Neural progenitor cell (in vitro differentiated cells): ENCODE measurements around the gene TRIOBP.

Experiments used
- CTCF ChIP-seq: fragments of 200-600 bp; sonication (generic); IDR thresholded peaks from 2 replicates; pipeline ENCODE4 v1.5.1; 2017; ENCODE audit warnings: antibody characterized with exemption, mild to moderate bottlenecking
- EZH2 ChIP-seq: fragments of 200-600 bp; sonication (generic); IDR thresholded peaks from 2 replicates; pipeline ENCODE4 v1.6.1; 2017; ENCODE audit warnings: antibody characterized with exemption, mild to moderate bottlenecking, moderate library complexity
- EZH2phosphoT487 ChIP-seq: fragments of 200-600 bp; sonication (generic); IDR thresholded peaks from 2 replicates; pipeline ENCODE4 v1.6.1; 2017; ENCODE audit warnings: antibody characterized with exemption

DNA sequence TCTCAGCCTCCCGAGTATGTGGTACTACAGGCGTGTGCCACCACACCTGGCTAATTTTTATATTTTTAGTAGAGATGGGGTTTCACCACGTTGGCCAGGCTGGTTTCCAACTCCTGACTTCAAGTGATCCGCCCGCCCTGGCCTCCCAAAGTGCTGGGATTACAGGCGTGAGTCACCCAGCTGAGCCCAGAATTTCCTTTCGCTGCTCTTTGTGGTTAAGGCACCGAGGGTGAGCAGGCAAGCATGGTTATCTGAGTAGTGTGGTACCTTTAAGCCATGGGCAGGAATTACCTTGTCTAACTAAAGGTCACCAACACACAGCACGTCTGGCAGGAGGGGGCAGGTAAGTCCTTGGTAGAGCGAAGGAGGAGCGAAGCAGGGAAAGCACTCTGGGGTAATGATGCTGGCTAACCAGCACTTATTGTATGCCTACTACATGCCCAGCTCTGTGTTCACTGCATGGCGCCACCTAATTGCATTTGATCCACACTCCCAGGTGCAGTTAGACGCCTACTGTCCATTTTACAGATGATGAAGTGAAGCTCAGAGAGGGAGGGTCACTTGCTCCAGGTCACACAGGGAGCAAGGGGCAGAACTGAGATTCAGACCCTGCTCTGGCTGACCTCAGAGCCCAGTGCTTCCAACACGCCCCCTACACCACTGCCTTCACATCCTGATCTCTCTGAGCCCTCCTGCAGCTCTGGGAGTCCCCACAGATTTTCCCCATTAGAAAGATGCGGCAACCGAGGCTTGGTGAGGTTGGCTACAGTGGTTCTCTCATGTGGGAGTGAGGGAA, 45.7 kb downstream of the TRIOBP start:
- no peak for TF ChIP-seq CTCF
- no peak for TF ChIP-seq EZH2
- TF ChIP-seq EZH2phosphoT487 = no peak
